GM21360 (cell line): ENCODE measurements around the gene A4GNT.
"Not testable (repeated sequence)": the region's sequence is repeated elsewhere in the genome, so short reads cannot be mapped to it uniquely, and the experiment has no call there.

Experiments used
- ATAC-seq: cut with Tn5 transposase; IDR thresholded peaks from one replicate; pipeline ENCODE4 v1.9.1; 2021; ENCODE audit warnings: mild to moderate bottlenecking, moderate library complexity; ENCODE audit not compliant: unreplicated experiment

The A4GNT gene

DNA sequence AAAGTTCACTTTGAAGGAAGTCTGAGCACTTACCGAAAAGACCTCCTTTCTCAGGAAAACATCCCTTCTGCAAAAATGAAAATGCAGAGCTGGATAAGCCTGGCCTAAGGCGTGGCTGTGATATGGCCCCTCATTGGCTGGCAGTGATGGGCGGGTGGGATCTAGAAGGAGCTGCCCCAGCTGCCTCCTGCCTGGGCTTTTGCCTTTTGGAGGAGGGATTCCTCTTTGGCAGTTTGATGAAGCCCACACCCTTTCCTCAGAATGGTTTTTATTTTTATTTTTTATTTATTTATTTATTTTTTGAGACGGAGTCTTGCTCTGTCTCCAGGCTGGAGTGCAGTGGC is 12.8 kb downstream of the A4GNT start:
- ATAC-seq, result no peak

DNA sequence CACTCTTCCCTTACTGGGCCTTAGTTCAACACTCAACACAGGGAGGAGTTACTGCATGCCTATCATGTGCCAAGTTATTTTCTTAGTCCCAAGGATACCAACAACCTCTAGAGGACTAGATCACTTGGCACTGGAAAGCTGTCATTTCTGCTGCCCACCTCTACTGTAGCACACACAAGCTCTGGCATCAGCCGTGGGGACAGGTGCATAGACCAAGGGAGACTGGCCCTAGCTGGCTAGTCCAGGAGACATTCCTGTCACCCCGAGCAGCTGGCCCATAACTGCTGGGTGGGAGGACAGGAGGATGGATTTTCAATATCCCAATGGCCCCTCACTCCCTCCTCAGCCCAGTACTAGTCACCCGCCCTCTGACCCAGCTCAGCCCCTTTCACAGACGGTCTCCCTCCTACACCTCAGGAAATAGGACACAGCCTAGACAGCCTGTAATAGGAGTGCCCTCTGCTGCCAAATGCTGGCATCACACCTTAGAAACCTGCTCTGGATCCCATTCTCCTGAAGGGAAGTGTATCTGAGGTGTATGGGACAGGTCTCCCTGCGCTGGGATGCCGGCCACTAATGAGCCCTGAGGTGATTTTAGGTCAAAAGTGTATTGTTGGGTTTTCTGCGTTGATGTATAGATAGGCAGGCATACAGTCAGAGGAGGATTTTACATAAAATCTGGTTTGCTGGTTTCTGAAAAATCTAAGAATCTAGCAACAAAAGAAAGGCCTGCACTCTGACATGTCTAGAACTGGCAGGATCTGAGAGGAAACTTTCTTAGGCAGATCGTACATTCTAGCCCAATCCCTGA is 13.4 kb downstream of the A4GNT start:
- ATAC-seq, result peak; percentile 67

DNA sequence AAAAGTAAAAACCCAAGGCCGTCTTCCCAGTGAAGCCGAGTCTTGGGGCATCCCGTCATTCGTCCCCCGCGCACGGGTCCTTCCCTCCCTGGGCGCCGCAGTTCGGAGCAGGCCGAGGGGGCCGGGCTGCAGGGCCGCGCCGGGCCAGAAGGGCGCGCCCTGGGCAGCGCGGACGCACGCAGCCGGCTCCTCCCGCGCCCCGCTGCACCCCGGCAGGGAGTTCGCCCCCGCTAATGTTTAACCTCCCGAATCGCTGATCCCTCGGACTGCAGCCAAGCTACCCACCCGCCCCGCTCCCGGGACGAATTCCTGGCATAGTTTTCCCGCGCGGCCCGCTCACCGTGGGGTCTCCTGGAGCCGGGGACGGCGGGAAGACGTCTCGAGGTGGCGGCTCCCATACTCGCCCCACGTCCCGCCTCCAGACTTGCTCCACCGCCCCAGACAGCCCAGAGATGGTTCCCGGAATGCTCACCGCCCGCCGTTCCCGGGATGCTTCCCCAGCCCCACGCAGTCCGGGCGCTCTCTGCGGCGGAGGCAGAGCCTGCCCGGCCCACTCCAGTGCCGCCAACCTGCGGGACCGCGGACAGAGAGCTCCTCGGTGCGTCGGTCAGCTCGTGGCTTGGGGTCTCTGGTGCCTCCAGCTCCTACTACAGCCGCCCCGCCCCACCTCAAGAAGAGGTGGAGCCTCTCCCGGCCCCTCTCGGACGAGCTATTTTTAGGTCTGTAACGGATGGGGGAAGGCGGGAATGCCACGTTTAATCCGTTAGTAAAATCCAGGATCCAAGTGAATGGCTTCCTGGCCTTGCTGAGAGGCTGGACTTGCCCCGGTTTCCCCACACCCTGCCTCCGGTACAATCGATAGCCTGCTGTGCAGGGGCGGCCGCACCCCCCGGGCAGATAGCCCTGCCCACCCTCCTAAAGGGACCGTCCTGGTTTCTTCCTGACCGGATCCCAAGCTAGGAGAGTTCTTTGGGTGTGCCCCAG is 16.9 kb downstream of the A4GNT start, which contains the start of gene DZIP1L:
TSS of gene DZIP1L (minus strand) at position 621 of the 984 bp plus-strand sequence. CDS start 11,637 bp downstream, outside the sequence.
- ATAC-seq, result no peak

DNA sequence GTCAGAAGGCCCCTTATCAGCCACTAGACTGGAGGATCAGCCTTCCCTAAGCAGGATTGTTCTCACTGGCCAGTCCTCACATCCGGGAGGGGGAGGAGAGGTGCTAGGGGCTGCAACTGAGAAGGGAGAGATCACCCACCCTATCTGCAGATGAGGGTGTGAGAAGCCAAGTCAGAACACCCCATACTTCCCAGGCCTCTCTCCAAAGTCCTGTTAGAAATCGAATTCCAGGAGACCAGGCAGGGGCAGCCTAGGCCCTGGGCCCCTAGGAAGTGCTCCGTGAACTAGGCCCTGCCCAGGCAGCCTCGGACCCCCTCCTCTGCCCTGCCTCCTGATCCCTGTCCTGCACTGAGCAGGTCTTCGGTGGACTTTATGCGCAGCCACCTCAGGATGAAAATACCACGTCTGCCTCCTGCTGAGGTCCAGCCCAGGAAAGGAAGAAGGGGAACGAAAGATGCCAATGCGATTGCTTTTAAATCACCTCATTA is 17.7 kb downstream of the A4GNT start:
- no peak for ATAC-seq

- no peak for ATAC-seq
Measured at GRCh38 chr3:138113326-138113725, 18.9 kb downstream of the A4GNT start.

- ATAC-seq, result no peak
Measured at GRCh38 chr3:138112362-138112761, 19.8 kb downstream of the A4GNT start.

- no peak for ATAC-seq
Measured at GRCh38 chr3:138105598-138105997, 26.6 kb downstream of the A4GNT start.

DNA sequence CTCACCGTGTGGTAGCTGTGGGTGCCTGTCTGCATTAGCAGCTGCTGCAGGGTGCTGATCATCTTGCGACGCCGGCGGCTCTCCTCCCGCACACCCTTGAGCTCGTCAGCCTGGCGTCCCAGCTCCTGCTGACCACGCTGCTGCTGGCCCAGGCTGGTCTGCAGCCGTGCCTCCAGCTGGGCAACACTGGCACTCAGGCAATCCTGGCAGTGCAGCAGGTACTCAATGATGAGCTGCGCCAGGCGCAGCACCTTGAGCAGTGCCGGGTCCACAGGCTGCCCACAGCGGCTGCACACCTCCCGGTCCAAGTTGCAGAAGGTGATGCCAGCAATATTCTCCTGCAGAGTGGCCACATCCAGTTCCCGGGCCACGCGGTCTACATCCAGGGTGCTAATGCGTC is 28.7 kb downstream of the A4GNT start:
- no peak for ATAC-seq

DNA sequence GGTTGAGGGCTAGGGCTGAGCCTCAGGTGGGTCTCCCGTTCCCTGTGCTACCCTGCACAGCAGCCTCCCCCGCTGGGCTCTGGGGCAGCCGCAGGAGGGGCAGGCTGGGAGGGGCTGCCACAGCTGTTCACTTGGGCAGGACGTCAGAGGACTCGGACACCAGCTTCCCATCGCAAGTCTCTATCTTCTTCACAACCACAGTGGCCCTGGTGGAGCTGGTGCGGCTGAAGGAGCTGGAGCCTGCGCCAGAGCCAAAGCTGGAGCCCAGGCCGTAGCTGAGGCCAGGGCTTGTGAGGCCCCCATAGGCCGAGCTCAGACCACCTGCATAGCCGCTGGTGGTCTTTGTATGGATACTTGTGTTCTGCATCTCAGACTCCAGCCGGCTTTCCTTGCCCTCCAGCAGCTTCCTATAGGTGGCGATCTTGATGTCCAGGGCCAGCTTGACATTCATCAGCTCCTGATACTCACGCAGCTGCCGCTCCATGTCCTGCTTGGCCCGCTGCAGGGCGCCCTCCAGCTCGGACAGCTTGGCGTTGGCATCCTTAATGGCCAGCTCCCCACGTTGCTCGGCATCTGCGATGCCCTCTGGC is 30.7 kb downstream of the A4GNT start:
- not testable (repeated sequence) for ATAC-seq

- ATAC-seq, result no peak
Measured at GRCh38 chr3:138099417-138099816, 32.8 kb downstream of the A4GNT start.

- no peak for ATAC-seq
Measured at GRCh38 chr3:138097192-138098172, 34.7 kb downstream of the A4GNT start.

DNA sequence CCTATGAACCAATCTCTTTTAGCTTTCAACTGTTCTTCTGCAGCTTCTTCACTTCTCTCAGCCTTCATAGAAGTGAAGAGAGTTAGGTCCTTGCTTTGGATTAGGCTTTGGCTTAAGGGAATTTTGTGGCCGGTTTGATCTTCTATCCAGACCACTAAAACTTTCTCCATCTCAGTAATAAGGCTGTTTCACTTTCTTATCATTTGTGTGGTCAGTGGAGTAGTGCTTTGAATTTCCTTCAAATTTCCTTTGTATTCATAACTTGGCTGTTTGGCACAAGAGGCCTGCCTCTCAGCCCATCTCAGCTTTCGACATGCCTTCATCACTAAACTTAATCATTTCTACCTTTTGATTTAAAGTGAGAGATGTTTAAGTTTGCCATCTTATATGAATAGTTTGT is 38.5 kb downstream of the A4GNT start:
- no peak for ATAC-seq

- no peak for ATAC-seq
Measured at GRCh38 chr3:138092023-138092422, 40.2 kb downstream of the A4GNT start.

GRCh38 chr3:138089091-138089490 is 43.1 kb downstream of the A4GNT start:
- ATAC-seq, result no peak

GRCh38 chr3:138085745-138086144 is 46.4 kb downstream of the A4GNT start:
- not testable (repeated sequence) for ATAC-seq

DNA sequence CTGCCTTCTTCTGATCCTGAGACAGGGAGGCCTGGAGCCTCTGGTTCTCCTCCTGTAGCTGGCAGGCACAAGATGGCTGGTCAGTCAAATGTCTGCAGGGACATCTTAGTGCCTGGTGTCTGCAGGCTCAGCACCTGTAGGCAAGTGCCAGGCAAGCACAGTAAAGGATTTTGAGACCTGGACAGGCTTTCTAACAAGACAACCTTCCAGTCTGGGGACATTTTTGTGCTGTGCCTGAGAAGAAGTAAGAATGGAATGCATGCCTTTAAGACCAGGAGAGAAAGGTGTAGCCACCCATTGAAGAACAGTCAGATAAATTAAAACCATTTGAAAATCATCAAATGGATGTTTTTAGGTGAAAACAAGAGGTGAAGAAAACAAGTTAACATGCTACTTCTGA is 48.0 kb downstream of the A4GNT start:
- ATAC-seq, result no peak

DNA sequence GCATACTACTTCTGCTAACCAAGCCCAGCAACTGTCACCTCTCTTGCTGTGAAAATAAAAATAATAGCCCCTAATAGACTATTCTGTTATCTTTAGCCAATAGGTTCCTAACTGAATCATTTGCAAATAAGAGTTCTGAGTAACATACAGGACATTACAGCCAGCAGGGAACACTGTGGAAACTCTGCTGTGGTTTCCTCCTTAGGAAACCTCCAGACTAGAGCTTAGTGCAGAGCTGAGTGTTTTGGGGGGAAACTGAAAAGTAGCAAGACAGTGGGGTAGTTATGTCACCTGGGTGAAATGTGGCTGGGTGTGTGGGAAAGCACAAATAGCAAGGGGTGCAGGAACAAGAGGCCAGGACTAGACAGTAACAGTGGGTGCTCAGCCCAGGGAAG is 49.2 kb downstream of the A4GNT start:
- no peak for ATAC-seq

DNA sequence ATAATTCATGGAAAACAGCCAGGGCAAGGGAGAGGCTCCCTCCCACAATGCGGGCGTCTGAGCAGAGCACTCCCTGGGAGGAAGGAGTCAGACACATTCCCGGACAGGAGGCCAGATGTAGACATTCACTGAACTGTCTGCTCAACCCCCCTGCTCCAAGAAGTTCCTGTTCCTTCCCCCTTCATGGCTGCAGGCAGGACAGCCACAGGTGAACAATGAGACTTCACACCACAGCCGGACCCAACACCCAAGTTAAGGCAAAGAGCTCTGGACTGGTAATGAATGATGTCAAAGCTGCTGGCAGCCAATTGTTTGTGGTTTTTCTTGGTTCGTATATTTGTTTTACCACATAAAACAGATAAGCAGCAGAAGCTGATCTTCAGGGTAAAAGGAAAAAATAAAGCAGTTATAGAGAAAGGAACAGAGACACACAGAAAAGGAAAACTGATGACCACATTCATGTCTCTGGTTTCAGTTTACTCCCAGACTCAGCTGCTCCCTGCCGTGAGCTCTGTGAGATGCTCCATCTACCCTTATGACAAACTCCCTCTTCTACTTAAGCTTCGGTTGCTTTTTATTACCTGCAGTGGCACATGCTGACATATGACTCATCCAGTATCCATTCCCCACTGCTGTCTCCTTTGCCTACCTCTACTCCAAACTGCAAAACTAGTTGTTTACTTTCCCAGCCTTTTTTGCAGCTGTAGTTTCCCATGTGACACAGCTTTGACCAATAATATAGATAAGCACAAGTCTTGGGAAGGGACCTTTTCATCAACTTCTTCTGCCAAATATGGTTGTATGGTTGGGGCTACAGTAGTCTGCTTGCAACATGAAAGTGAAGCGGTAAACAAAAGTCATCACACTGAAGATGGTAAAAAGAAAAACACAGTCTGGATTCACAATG is 49.9 kb downstream of the A4GNT start:
- no peak for ATAC-seq
